Measurements from ENCODE around the gene FGF23.
"Not testable (repeated sequence)": the region's sequence is repeated elsewhere in the genome, so short reads cannot be mapped to it uniquely, and the experiment has no call there.

FGF23 gene

DNA sequence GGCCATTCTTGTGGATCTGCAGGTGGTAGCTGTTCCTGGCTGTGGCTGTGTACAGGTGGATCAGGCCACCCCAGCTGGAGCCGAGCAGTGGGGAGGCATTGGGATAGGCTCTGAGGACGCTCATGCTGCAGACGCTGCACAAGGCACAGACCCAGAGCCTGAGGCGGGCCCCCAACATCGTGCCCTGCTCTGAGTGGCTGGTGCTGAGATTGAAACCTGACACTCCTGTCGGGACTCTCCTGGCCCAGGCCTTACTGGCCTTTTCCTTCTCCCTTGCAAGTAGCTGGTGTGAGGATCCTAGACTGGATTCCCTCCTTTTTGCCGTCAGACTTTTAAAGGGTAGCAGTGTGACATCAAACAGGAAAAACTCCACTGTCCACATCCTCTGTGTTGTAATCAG, at the start of gene FGF23:
TSS of gene FGF23 (minus strand) at position 308 of the 400 bp plus-strand sequence. CDS start at position 178, 130 bp downstream.
- peak; percentile 68 for DNase-seq

DNA sequence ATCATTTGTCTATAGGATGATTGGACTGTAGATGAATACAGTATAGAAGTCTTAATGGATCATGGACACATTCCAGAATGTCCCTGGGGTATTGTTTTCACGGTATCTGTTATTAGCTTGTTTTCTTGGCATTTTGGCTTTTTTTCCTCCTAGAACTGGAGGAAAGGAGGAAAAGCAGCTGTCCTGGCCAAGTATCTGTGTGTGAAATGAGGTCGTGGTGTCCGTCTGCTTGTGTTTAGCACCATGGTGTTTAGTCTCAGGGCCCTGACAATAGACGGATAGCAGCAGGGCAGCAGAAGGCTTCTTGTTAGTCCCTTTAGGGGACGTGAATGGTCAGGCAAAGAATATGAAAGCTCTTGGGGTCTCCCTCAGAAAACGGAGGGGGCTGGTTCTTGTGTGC, 44.9 kb upstream of the FGF23 start:
- DNase-seq, result no peak

DNA sequence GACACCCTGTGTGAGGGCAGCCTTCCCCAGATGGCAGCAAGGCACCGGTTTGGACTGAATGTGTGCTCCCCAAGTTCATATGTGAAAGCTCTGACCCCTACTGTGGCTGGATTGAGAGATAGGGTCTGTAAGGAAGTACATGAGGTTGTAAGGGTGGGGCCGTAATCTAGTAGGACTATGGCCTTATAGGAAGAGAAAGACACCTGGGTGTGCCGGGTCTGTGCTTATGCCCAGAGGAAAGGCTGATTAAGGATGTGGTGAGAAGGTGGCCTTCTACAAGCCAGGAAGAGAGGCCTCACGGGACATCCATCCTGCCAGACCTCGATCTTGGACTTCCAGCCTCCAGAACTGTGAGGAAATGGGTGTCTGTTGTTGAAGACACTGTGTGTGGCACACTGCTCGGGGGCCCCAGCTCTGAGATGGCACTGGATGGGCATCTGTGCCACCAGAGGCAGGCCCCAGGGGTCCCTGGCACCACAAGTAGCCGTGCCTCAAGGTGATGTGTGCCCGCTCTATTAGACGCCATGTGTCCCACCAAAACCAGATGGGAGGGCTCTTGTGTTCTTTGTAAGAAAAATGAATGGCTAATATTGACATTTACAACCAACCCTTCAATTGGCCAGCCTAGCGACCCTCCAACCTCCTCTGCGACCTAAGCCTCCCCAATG, 44.1 kb upstream of the FGF23 start:
- no peak for DNase-seq

DNA sequence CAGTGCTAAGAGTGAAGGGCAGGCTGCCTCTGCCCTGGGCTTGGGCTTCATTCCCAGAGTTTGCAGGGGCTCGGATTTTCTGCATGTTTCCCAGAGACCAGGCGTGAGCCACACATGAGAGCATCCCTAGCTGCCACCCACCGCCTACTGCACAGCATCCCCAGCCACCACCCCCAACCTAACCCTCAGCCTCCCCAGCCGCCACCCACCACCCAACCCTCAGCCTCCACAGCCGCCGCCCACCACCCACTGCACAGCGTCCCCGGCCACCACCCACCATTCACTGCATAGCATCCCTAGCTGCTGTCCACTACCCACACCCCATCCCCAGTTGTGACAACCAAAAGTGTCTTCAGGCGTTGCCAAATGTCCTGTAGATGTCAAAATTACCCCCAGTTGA, 43.5 kb upstream of the FGF23 start:
- no peak for DNase-seq

DNA sequence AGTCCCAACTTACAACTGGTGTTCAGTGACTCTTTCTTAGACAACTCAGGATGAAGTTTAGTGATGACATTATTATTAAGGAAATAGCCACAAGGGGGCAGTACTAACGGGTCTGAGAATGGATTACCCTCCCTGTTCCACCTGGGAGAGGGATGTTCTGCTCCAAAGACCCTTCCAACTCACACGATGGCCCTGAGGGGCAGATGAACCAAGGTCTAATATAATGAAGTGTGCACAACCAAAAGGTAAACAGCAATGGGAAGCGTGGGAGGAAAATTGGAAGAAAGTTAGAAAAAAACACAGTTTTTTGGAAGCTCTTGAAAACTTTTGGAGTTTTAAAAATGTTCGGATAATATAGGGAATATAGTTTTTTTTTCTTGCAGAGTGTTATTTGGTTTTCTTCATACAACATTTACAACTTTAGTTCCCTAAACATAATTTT, 42.1 kb upstream of the FGF23 start:
- DNase-seq, result no peak

DNA sequence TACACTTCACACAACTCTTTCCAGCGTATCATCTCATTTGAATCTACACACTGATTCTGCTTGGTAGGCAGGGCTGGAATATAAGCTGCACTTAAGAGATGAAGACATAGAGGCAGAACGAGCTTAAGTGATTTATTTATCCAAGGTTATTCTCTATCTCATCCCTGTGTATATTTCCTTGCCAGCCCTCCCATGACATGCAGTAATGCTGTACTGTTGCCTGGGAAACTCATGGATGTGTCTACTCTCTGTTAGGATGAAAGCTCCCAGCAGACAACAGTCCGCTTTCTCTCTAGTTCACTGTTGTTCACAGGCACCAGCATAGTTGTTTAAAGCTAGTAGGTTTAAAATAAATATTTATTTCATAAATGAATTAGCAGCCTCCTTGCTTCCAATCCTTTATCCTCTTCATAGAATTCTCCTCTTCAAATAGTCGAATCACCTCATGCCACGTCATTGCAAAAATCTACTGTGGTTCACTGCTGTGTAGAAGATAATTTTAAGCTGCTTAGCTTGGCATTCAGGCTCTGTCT, 40.7 kb upstream of the FGF23 start:
- DNase-seq, result no peak

DNA sequence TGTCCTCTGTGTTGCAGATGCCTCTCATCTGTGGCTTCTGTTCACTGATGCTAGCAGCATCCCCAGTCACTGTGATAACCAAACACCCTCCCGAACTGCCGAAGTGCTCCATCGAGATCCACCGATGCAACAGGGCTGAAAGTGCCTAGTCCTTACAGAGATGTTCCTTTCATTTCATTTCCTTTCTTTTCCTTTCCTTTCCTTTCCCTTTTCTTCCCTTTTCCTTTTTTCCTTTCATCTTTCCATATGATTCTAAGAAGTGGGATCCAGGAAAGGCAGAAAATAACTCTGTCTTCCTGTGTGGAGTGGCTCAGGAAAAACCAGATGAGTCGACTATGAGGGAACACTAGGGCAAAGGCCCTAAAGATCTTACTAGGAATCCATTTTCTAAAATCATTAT, 39.4 kb upstream of the FGF23 start:
- DNase-seq, result no peak

DNA sequence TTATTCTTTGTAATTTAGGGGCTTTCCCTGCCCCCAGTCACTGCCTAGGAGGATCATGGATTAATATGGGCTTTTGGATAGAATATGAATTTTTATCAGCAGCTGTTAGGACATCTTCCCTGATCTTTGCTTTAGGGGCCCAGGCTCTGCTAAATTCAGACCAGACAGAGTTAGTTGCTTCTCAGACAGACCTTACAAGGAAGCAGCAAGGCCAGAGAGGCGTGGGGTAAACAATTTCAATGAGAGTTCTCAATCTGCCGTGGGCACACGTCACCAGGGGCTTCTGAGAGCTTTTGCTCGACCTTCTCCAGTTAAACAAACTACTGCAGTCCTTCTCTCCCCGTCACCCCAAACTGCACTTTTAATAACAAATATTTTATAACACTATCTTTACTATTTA, 38.4 kb upstream of the FGF23 start:
- no peak for DNase-seq

DNA sequence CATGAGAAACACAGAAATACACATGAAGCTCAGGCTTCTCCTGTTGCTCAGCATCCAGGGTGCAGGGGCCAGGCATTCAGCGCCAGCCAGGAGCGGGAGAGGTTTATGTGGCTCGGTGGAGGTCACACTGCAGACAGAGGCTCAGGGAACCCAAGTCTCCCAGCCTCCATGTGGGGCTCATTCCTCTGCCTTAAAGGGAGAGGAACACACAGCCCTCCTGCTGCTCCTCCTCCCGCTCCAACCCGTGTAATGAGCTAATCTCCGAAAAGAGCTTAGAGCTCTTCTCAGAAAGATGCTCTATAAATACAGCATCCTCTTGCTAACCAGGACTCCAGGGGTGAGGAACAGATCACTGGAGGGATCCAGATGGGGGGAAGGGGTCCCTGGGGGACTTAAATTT, 37.9 kb upstream of the FGF23 start:
- DNase-seq, result no peak

DNA sequence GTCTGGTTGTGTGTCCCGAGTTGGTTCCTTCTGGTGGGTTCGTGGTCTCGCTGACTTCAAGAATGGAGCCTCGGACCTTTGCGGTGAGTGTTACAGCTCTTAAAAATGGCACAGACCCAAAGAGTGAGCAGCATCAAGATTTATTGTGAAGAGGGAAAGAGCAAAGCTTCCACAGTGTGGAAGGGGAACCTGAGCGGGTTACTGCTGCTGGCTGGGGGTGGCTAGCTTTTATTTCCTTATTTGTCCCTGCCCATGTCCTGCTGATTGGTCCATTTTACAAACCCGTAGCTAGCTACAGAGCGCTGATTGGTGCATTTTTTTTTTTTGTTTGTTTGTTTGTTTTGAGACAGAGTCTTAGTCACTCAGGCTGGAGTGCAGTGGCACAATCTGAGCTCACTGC, 36.8 kb upstream of the FGF23 start:
- DNase-seq, result no peak

DNA sequence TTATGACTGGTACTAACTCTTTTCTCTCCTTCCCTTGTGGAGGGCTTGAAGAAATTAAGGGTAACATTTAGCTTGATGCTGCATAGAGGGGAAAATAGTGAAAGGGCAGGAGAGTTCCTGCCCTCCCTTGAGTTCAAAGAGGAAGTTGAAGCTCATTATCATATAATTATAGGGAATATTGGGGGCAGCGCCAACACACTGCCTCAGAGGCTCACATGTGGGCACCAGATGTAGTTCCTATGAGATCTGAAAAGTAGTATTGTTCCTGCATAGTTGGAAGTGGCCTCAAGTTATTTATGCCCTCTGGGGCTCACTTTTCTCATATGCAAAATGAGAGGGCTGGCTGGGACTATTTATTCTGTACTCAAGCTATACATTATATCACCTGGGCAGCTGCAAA, 33.0 kb upstream of the FGF23 start:
- no peak for DNase-seq

DNA sequence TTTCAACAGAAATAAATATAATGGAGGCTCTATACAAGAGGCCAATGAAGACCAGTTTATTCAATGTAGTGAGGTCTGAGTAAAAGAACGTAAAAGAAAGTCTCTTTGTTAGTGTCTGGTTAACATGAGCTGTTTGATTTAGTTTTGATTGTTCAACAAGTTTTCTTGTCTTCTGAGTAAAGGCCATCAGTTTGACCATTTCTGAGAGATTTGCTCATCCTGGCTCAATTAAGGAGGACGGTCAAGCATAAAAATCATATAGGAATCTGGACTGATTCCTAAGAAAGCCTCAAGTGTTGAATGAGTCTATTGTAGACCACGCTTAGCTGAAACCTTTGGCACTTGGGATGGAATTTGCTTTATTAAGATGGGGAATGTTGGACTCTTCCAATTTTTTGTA, 32.5 kb upstream of the FGF23 start:
- no peak for DNase-seq

DNA sequence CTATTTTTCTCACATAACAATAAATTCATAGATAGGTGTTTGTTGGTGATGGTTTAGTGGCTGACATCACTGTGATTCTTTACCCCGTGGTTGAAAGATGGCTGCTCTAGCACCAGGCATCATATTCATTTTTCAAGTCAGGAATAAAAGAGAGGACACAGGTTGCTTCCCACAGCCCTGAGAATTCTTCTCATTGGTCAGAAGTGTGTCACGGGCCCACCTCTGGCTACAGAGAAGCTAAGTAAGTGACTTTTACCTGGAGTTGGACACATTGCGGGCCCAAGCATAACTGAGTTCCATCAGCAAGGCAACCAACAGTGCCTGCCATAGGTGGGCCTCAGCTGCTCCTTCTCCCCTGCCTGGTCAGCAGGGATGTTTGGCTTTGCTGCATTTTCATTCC, 27.6 kb upstream of the FGF23 start:
- no peak for DNase-seq

DNA sequence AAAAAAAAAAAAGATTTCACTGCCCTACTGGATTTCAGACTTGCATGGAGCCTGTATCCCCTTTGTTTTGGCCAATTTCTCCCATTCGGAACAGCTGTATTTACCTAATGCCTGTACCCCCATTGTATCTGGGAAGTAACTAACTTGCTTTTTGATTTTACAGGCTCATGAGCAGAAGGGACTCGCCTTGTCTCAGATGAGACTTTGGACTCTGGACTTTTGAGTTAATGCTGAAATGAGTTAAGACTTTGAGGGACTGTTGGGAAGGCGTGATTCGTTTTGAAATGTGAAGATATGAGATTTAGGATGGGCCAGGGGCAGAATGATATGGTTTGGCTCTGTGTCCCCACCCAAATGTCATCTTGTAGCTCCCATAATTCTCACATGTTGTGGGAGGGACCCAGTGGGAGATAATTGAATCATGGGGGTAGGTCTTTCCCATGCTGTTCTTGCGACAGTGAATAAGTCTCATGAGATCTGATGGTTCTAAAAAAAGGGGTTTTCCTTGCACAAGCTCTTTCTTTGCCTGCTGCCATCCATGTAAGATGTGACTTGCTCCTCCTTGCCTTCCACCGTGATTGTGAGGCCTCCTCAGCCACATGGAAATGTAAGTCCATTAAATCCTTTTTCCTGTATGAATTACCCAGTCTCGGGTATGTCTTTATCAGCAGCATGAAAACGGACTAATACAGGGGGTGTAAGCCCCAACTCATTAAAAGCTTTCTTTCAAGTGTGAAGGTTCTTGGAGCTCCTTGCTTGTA, 25.5 kb upstream of the FGF23 start:
- DNase-seq, result not testable (repeated sequence)

DNA sequence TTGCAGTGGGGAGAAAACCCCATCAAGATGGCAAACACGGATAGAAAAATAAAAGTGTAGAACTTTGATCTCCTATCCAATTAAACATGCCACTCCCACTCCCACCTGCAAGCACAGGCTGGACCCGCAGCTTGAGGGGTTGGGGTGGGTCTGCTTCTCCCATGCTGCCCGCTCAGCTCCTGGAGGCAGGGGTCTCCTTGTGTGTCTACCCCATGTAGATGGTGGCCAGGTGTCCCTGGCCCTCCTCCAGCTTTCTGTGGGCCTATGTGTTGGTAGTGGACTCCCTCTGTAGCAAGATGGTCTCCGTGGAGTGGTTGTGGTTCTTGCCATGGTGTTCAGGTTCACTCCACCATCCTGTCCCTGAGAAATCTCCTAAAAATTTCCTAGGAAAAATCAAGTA, 23.5 kb upstream of the FGF23 start:
- no peak for DNase-seq

DNA sequence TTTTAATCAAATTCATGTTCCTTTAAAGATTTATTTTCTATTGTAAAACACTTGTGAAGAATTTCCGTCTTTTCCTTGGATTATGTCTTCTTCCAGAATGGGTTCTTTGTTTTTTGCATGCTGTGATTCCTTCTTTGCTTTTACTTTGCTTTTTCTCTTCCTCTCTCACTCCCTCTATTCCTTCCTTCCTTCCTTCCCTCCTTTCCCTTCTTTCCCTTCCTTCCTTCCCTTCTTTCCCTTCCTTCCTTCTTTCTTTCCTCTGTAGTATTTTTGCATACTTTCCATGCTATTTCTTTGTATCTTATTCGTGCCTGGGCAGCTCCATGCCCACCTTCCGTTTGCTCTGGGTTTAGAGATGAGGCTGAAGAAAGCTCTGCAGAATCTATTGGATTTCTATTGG, 21.6 kb upstream of the FGF23 start:
- no peak for DNase-seq

DNA sequence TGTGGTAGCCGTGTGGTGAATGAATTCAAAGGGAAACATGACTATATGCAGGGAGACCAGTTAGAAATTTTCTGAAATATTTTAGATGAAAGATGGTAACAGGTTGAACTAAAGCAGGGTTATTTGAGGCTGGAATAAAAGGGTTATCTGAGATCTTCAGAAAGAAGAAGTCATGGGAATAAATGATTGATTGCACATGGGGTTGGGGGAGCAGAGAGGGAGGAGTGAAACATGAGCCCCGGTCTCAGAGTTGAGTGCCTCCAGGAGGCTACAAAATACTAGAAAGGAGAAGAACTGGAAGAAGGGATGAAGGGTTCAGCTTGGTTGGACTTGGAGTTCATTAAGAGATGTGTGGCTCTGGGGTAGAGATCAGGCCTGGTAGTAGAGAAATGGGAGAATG, 16.3 kb upstream of the FGF23 start:
- DNase-seq, result no peak

DNA sequence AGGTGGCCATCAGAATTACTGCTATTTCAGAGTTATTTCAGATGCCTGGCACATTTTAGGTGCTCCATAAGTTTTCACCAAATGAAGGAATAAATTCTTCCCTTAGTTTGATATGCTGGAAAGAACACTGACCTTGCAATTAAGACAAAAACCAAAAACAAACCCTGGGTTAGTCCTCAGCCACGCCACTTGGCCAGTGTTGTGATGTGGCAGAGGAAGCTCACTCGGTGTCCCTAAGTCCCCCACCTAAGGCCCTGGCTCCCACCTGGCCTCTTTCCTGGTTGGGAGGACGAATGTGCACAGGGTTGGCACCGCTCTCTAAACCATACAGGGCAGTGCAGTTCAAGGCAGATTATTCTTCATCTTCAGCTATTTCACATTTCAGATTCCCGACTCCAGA, 13.7 kb upstream of the FGF23 start:
- DNase-seq, result no peak

DNA sequence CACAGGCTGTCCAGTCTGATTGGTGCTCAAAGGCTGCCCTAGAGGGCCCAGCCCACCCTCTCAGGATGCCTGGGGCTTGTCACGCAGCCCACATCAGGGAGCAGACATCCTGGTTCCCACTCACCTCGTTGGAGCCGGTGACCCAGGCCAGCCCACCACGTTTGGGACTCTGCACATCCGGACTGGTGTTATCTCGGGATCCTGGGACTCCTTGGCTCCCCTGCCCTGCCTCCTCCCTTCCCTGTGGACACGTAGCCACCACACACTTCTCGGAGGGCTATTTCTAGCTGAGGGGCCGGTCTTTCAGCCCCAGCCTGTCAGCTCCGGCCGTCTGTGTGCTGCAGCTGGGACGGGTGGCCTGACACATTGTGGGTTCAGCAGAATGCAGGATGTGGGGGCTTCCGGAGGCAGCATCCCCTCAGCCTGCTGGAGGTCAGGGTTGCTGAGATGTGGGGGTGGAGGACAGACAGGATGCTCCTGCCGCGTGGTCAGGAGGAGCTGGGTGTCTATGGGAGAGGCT, 12.8 kb upstream of the FGF23 start:
- peak; percentile 65 for DNase-seq

DNA sequence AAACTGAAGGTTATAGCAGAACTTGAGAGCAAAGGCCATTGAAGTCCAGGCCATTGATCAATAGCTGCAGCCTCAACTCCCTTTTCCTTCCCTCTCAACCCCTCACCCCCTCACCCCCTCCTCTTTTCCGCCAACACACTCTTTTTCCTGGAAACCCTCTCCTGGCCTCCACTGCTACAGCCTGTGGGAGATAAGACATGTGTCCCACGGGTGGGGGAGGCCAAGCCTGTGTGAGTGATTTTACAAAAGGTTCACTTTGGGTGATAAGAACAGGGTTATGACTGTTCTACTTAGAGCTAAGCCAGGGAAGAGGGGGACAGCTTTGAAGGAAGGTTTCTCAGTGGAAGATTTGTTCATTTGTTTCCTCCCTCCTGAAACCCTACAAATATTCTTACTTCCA, 9.2 kb upstream of the FGF23 start:
- no peak for DNase-seq

DNA sequence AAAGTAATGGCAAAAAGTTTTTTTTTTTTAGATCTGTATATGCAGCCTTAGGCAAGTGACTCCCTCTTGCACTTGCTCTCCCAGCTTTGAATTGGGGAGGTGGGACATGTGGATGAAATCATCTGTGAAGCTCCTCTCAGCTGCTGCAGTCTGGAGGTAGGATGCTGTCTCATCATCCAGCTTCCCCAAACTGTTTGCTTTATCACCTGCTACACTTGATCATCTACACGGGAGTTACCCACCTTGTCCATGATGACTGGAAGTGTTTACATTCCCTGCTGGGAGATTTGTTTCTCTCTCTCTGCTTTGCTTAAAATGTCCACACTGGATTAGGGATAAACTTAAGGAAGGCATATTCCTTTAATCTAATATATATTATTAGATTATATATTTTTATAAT, 8.5 kb upstream of the FGF23 start:
- no peak for DNase-seq

DNA sequence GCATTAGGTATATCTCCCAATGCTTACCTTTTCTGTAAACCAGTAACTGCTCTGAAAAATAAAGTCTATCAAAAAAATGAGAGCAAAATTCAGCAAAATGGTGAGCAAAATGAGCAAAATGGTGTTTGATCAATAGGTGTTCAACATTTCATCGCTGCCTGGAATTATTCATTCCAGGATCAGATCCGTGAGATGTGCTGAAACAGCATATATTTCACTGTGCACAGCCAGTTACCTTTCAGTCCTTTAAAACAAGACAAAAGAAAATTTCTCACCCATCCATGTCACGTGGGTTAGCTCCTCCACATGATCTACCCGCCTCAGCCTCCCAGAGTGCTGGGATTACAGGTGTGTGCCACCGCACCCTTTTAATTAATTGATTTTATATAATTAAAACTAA, 8.1 kb upstream of the FGF23 start:
- DNase-seq, result no peak

DNA sequence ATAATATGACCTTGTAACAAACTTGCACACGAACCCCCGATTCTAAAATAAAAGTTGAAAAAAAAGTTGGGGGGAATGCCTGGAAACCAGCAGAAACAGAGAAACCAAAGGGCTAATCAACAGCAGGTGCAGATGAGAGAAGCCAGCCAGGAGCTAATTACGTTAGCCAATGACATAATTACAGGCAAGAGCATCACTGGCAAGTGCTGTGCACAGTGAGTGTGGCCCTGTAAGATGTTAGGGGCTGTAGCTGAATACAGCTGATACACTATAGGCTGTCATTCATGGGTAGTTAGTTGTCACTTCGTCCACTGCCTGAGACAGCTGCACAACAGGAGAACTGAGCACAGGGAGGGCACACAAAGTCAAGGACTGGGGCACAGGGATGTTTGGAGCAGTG, 7.3 kb upstream of the FGF23 start:
- DNase-seq, result no peak

DNA sequence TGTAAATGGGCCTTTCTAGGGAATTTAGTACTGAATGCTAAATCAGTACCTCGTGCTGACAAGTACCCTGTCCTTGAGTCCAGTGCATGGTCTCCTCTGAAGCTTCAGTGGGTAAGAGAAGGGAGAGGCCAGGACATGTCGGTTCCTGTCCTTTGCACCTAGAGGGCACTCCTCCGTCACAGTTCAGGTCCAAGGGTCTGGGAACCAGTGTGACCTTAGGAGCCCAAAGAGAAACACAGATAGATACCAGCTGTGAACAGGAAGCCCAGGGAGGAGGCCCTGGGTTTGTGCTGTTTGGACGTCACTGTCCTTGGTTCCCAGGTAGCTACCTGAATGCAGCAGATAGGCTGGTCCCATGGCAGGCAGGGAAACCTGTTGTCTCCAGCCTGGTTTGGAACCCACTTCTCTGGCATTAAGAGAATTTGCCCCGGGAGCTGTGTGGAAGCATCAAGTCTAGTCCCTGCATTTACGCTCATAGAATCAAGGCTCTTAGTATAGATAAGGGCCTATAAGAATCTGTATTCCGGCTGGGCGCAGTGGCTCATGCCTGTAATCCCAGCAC, 3.9 kb upstream of the FGF23 start:
- DNase-seq, result no peak

Measured in femur (tissue), 1 donor.